SJSA1 (cell line): ENCODE measurements around the gene HSPH1. TPM values are rescaled to one million over a fixed set of nuclear protein-coding genes. Genes with fewer than 3 reads are reported as not detected.

ENCODE experiments used
- DNase-seq, 2 experiments: peaks; one replicate each; pipeline ENCODE4 v3.0.0-alpha.2; 2015 to 2020; ENCODE audit warnings: low spot score in 2 of 2, low read depth in 1 of 2
- H3K27ac ChIP-seq: fragments of 250-450 bp; sonication (Bioruptor Pico); 2 replicates; pipeline ENCODE4 v1.5.1; 2020; ENCODE audit warnings: mild to moderate bottlenecking, moderate library complexity
- H3K27me3 ChIP-seq: fragments of 250-450 bp; sonication (Bioruptor Pico); replicated peaks from 2 replicates; pipeline ENCODE4 v1.5.1; 2020; ENCODE audit warnings: mild to moderate bottlenecking, moderate library complexity
- H3K36me3 ChIP-seq: fragments of 250-450 bp; sonication (Bioruptor Pico); 2 replicates; pipeline ENCODE4 v1.5.1; 2020; ENCODE audit warnings: mild to moderate bottlenecking
- H3K4me1 ChIP-seq: fragments of 250-450 bp; sonication (Bioruptor Pico); replicated peaks from 2 replicates; pipeline ENCODE4 v1.6.1; 2021; ENCODE audit warnings: mild to moderate bottlenecking
- H3K4me3 ChIP-seq: fragments of 250-450 bp; sonication (Bioruptor Pico); 2 replicates; pipeline ENCODE4 v1.5.1; 2020; ENCODE audit warnings: mild to moderate bottlenecking
- H3K9me3 ChIP-seq: fragments of 250-450 bp; sonication (Bioruptor Pico); replicated peaks from 2 replicates; pipeline ENCODE4 v1.5.1; 2020; ENCODE audit warnings: mild to moderate bottlenecking
- total RNA-seq: library from RNA; depleted of rRNA; stranded (reverse); fragments of >200 nt; shearing (Covaris generic); gene quantifications from 2 replicates; pipeline ENCODE4 v1.2.3, GENCODE V29; 2014; rRNA removed

The HSPH1 gene
- 84.9 and 90.3 TPM in 2 replicates for total RNA-seq

- H3K27me3 ChIP-seq, result no peaks in the 10 kb centered on the region
- DNase-seq, result peak; percentile 96 to 98
- peak within 1 kb of the TSS; percentile 67 for H3K4me3 ChIP-seq
- H3K36me3 ChIP-seq, result peaks cover 34% of the 10 kb centered on the region
- H3K27ac ChIP-seq, result peak within 1 kb of the TSS; percentile 76
- H3K4me1 ChIP-seq, result peaks cover 4% of the 10 kb centered on the region; the same call in 1 of the 2 replicates
- H3K9me3 ChIP-seq, result no peaks in the 10 kb centered on the region
These were observed at the start of gene HSPH1 for GRCh38 chr13:31161557-31162150. Gene HSPH1, minus strand, starts transcription at chr13:31161904. Its CDS starts 322 bp downstream, at chr13:31161582.

GRCh38 chr13:31209841-31210210 lies 48.1 kb upstream of the HSPH1 start:
- H3K4me3 ChIP-seq, result no peak overlapping the region
- DNase-seq, result no peak

GRCh38 chr13:31209172-31209840 lies 47.6 kb upstream of the HSPH1 start:
- H3K36me3 ChIP-seq, result no peaks in the 10 kb centered on the region
- H3K4me3 ChIP-seq, result no peak overlapping the region
- H3K9me3 ChIP-seq, result no peaks in the 10 kb centered on the region
- H3K27me3 ChIP-seq, result no peaks in the 10 kb centered on the region
- no peak overlapping the region for H3K27ac ChIP-seq
- peaks cover 6% of the 10 kb centered on the region for H3K4me1 ChIP-seq
- DNase-seq, result no peak

More at GRCh38 chr13:31209841-31210210, 48.1 kb upstream of the HSPH1 start:
- Histone ChIP-seq H3K4me1 (peaks cover 1% of the 10 kb centered on the region), H3K9me3 (no peaks in the 10 kb centered on the region), H3K36me3 (no peaks in the 10 kb centered on the region), H3K27me3 (no peaks in the 10 kb centered on the region), H3K27ac (no peak overlapping the region)

GRCh38 chr13:31208559-31209122 lies 46.9 kb upstream of the HSPH1 start:
- Histone ChIP-seq H3K27me3 (no peaks in the 10 kb centered on the region), H3K9me3 (no peaks in the 10 kb centered on the region), H3K4me3 (no peak overlapping the region), H3K27ac (no peak overlapping the region), H3K4me1 (peaks cover 7% of the 10 kb centered on the region), H3K36me3 (no peaks in the 10 kb centered on the region)
- no peak for DNase-seq

- H3K27ac ChIP-seq, result no peak overlapping the region
- H3K4me1 ChIP-seq, result peaks cover 7% of the 10 kb centered on the region
- no peaks in the 10 kb centered on the region for H3K9me3 ChIP-seq
- no peaks in the 10 kb centered on the region for H3K36me3 ChIP-seq
- no peaks in the 10 kb centered on the region for H3K27me3 ChIP-seq
- DNase-seq, result no peak
- no peak overlapping the region for H3K4me3 ChIP-seq
These were observed 46.2 kb upstream of the HSPH1 start for GRCh38 chr13:31207661-31208552.

- no peak overlapping the region for H3K27ac ChIP-seq
- H3K9me3 ChIP-seq, result peaks cover 4% of the 10 kb centered on the region; the same call in 1 of the 2 replicates
- peak in 1 of 2 experiments; percentile 18 for DNase-seq
- H3K4me3 ChIP-seq, result no peak overlapping the region
- no peaks in the 10 kb centered on the region for H3K27me3 ChIP-seq
- peaks cover 24% of the 10 kb centered on the region for H3K4me1 ChIP-seq
- H3K36me3 ChIP-seq, result peaks cover 9% of the 10 kb centered on the region
These were observed 42.9 kb upstream of the HSPH1 start for GRCh38 chr13:31204592-31204991.

GRCh38 chr13:31201341-31202031 lies 39.8 kb upstream of the HSPH1 start:
- no peaks in the 10 kb centered on the region for H3K27me3 ChIP-seq
- H3K4me1 ChIP-seq, result peaks cover 28% of the 10 kb centered on the region
- peak overlapping the region; percentile 88 for H3K27ac ChIP-seq
- peaks cover 5% of the 10 kb centered on the region; the same call in 1 of the 2 replicates for H3K9me3 ChIP-seq
- H3K4me3 ChIP-seq, result peak overlapping the region; percentile 99
- peak in 1 of 2 experiments; percentile 4 for DNase-seq
- peaks cover 9% of the 10 kb centered on the region for H3K36me3 ChIP-seq

GRCh38 chr13:31200637-31200971 lies 38.9 kb upstream of the HSPH1 start:
- Histone ChIP-seq H3K36me3 (peaks cover 9% of the 10 kb centered on the region), H3K9me3 (peaks cover 5% of the 10 kb centered on the region; the same call in 1 of the 2 replicates), H3K27me3 (no peaks in the 10 kb centered on the region), H3K27ac (peak overlapping the region; percentile 88), H3K4me3 (peak overlapping the region; percentile 99), H3K4me1 (peaks cover 28% of the 10 kb centered on the region)
- DNase-seq, result peak; percentile 60 to 65

- Histone ChIP-seq H3K27me3 (no peaks in the 10 kb centered on the region), H3K27ac (peak within 1 kb of the TSS; percentile 88), H3K36me3 (peaks cover 9% of the 10 kb centered on the region), H3K4me3 (peak within 1 kb of the TSS; percentile 99), H3K9me3 (peaks cover 5% of the 10 kb centered on the region; the same call in 1 of the 2 replicates), H3K4me1 (peaks cover 28% of the 10 kb centered on the region)
- DNase-seq, result peak; percentile 68 to 85
These were observed 38.3 kb upstream of the HSPH1 start, which contains the start of gene B3GLCT for GRCh38 chr13:31199849-31200636. Gene B3GLCT, plus strand, starts transcription at chr13:31199975. Its CDS starts 110 bp downstream, at chr13:31200085.

GRCh38 chr13:31199527-31199848 lies 37.8 kb upstream of the HSPH1 start:
- Histone ChIP-seq H3K4me3 (peak overlapping the region; percentile 99), H3K9me3 (peaks cover 5% of the 10 kb centered on the region; the same call in 1 of the 2 replicates), H3K27me3 (no peaks in the 10 kb centered on the region), H3K36me3 (peaks cover 9% of the 10 kb centered on the region), H3K4me1 (peaks cover 24% of the 10 kb centered on the region), H3K27ac (peak overlapping the region; percentile 88; the same call in 1 of the 2 replicates)
- DNase-seq, result no peak

- Histone ChIP-seq H3K9me3 (peaks cover 5% of the 10 kb centered on the region; the same call in 1 of the 2 replicates), H3K27ac (no peak overlapping the region), H3K27me3 (no peaks in the 10 kb centered on the region), H3K4me3 (no peak overlapping the region), H3K36me3 (peaks cover 9% of the 10 kb centered on the region), H3K4me1 (peaks cover 22% of the 10 kb centered on the region)
- no peak for DNase-seq
These were observed 36.8 kb upstream of the HSPH1 start for GRCh38 chr13:31198519-31198918.

- DNase-seq, result no peak
These were observed 35.3 kb upstream of the HSPH1 start for GRCh38 chr13:31196992-31197391.

More at GRCh38 chr13:31196992-31197391, 35.3 kb upstream of the HSPH1 start:
- H3K27me3 ChIP-seq, result no peaks in the 10 kb centered on the region
- peaks cover 22% of the 10 kb centered on the region for H3K4me1 ChIP-seq
- H3K4me3 ChIP-seq, result no peak overlapping the region
- H3K36me3 ChIP-seq, result peaks cover 9% of the 10 kb centered on the region
- peaks cover 5% of the 10 kb centered on the region; the same call in 1 of the 2 replicates for H3K9me3 ChIP-seq
- H3K27ac ChIP-seq, result no peak overlapping the region
